Thyroid gland (tissue), 4 donors: ENCODE measurements around the gene LDAH. TPM values are rescaled to one million over a fixed set of nuclear protein-coding genes. Genes with fewer than 3 reads are reported as not detected.

ENCODE experiments used
- DNase-seq, 2 donors: peaks; one replicate each; pipeline ENCODE4 v3.0.0-alpha.2; 2019
- H3K27ac ChIP-seq, 3 donors: fragments of 200-600 bp; sonication (generic); 1 replicate in 2 of 3; 2 replicates in 1 of 3; pipeline ENCODE4 v1.5.1; 2016 to 2019; ENCODE audit warnings: mild to moderate bottlenecking in 1 of 3, moderate library complexity in 1 of 3
- H3K27me3 ChIP-seq: fragments of 200-600 bp; sonication (generic); one replicate; pipeline ENCODE4 v1.5.1; 2019
- H3K36me3 ChIP-seq, 2 donors: fragments of 200-600 bp; sonication (generic); one replicate each; pipeline ENCODE4 v1.5.1; 2016 to 2019
- H3K4me1 ChIP-seq, 2 donors: fragments of 200-600 bp; sonication (generic); one replicate each; pipeline ENCODE4 v1.5.1; 2017 to 2019
- H3K4me3 ChIP-seq, 3 donors: fragments of 200-600 bp; sonication (generic); replicated peaks in 1 of 3; 1 replicate in 2 of 3; 2 replicates in 1 of 3; pipeline ENCODE4 v1.5.1; 2016; ENCODE audit warnings: mild to moderate bottlenecking in 1 of 3
- H3K9me3 ChIP-seq: fragments of 200-600 bp; sonication (generic); one replicate; pipeline ENCODE4 v1.5.1; 2017
- POLR2A ChIP-seq, 2 donors: fragments of 450-650 bp; IDR thresholded peaks; one replicate each; pipeline ENCODE4 v1.6.1; 2017; ENCODE audit warnings: antibody characterized with exemption in 2 of 2, mild to moderate bottlenecking in 2 of 2, moderate library complexity in 1 of 2
- WGBS, 2 donors: methylation state at CpG; one replicate each; pipeline ENCODE4 v1.1.5; 2017; 5-methylcytosine and 5-hydroxymethylcytosine counted together
- intact Hi-C: fragments of 100-400 bp; cut with DNase I; formaldehyde crosslinking; loops from one replicate; pipeline ENCODE4 v1.15.1; 2023
- total RNA-seq, 4 donors: library from RNA; depleted of rRNA; stranded (reverse); fragments of >200 nt; gene quantifications; one replicate each; pipeline ENCODE4 v1.2.3, GENCODE V29; 2016
- TF ChIP-seq, protein P1 (sequence below), 6 experiments: fragments of 200-600 bp in 3 of 6; fragments of 450-650 bp in 3 of 6; sonication (generic) in 3 of 6; IDR thresholded peaks; one replicate each; pipeline ENCODE4 v1.5.1; 2016 to 2019; ENCODE audit warnings: antibody characterized with exemption in 6 of 6, mild to moderate bottlenecking in 2 of 6, inconsistent platforms in 1 of 6, moderate library complexity in 1 of 6

Gene LDAH
- total RNA-seq, 4 donors from 2014 or later, result 11.6 to 17.2 (median 16.2) TPM

- DNase-seq, result no peak
- intact Hi-C loops, result no loop called here
Measured at GRCh38 chr2:20755132-20755800, 67.6 kb downstream of the LDAH start.

GRCh38 chr2:20752293-20752692 is 70.6 kb downstream of the LDAH start:
- WGBS, 2 donors, result 91 to 93% methylated on average over 3 of the region's 3 CpGs
- Histone ChIP-seq H3K36me3 (peaks cover 0 to 6% of the 10 kb centered on the region in 2 donors), H3K27ac (no peak overlapping the region)

More at GRCh38 chr2:20755132-20755800, 67.6 kb downstream of the LDAH start:
- Histone ChIP-seq H3K4me1 (no peaks in the 10 kb centered on the region), H3K27me3 (no peaks in the 10 kb centered on the region), H3K9me3 (no peaks in the 10 kb centered on the region), H3K36me3 (peaks cover 0 to 6% of the 10 kb centered on the region in 2 donors), H3K27ac (no peak overlapping the region), H3K4me3 (no peak overlapping the region)
- TF ChIP-seq, protein P1, sequence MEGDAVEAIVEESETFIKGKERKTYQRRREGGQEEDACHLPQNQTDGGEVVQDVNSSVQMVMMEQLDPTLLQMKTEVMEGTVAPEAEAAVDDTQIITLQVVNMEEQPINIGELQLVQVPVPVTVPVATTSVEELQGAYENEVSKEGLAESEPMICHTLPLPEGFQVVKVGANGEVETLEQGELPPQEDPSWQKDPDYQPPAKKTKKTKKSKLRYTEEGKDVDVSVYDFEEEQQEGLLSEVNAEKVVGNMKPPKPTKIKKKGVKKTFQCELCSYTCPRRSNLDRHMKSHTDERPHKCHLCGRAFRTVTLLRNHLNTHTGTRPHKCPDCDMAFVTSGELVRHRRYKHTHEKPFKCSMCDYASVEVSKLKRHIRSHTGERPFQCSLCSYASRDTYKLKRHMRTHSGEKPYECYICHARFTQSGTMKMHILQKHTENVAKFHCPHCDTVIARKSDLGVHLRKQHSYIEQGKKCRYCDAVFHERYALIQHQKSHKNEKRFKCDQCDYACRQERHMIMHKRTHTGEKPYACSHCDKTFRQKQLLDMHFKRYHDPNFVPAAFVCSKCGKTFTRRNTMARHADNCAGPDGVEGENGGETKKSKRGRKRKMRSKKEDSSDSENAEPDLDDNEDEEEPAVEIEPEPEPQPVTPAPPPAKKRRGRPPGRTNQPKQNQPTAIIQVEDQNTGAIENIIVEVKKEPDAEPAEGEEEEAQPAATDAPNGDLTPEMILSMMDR (IDR thresholded peaks at IDR 0.05), result no peak
- TF ChIP-seq POLR2A (IDR thresholded peaks at IDR 0.05), result no peak

DNA sequence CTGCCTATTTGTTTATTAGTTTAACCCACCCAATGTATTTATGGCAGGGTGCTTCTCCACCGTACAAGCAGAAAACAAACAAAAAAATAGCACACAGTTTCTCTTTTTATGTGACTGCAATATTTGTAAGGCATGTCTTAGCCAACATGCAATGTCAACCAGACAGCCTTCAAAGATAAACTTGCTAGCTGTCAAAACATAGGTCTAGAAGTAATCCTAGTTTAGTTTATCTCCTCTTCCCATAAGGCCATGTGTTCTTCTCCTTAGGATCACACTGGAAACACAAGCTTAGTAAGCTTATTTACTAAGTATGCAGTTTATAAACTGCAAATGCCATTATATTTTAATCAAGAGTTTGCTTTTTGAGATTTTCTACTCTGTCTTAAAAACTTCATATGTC is 75.6 kb downstream of the LDAH start:
- no peaks in the 10 kb centered on the region for H3K9me3 ChIP-seq
- peaks cover 0 to 8% of the 10 kb centered on the region in 2 donors for H3K4me1 ChIP-seq
- no peak overlapping the region for H3K27ac ChIP-seq
- DNase-seq, result no peak
- TF ChIP-seq, protein P1 (IDR thresholded peaks at IDR 0.05), result no peak
- no peak for TF ChIP-seq POLR2A (IDR thresholded peaks at IDR 0.05)
- H3K4me3 ChIP-seq, result no peak overlapping the region
- H3K27me3 ChIP-seq, result no peaks in the 10 kb centered on the region
- H3K36me3 ChIP-seq, result peaks cover 0 to 3% of the 10 kb centered on the region in 2 donors
- 55 to 71% methylated on average over 1 of the region's 1 CpG for WGBS, 2 donors
- intact Hi-C loops, result no loop called here

More at GRCh38 chr2:20752293-20752692, 70.6 kb downstream of the LDAH start:
- no peaks in the 10 kb centered on the region for H3K27me3 ChIP-seq
- H3K4me1 ChIP-seq, result peaks cover 0 to under 1% of the 10 kb centered on the region in 2 donors
- no peak for TF ChIP-seq POLR2A (IDR thresholded peaks at IDR 0.05)
- TF ChIP-seq, protein P1 (IDR thresholded peaks at IDR 0.05), result no peak
- DNase-seq, result no peak
- H3K4me3 ChIP-seq, result no peak overlapping the region
- no peaks in the 10 kb centered on the region for H3K9me3 ChIP-seq
- intact Hi-C loops, result no loop called here

- intact Hi-C loops, result no loop called here
- 37 to 65% methylated on average over 2 of the region's 2 CpGs for WGBS, 2 donors
- Histone ChIP-seq H3K27ac (no peak overlapping the region), H3K27me3 (no peaks in the 10 kb centered on the region), H3K9me3 (no peaks in the 10 kb centered on the region), H3K36me3 (no peaks in the 10 kb centered on the region), H3K4me3 (no peak overlapping the region), H3K4me1 (peaks cover 0 to 8% of the 10 kb centered on the region in 2 donors)
- no peak for DNase-seq
- TF ChIP-seq POLR2A (IDR thresholded peaks at IDR 0.05), result no peak
- TF ChIP-seq, protein P1 (IDR thresholded peaks at IDR 0.05), result no peak
Measured at GRCh38 chr2:20745924-20746555, 76.9 kb downstream of the LDAH start.
